Fibroblast of villous mesenchyme (primary cell): ENCODE data around the gene FAM181A. TPM values are rescaled to one million over a fixed set of nuclear protein-coding genes. Genes with fewer than 3 reads are reported as not detected.

Experiments
- DNase-seq: peaks from one replicate; pipeline ENCODE4 v3.0.0-alpha.2; 2010; ENCODE audit warnings: low read depth
- H3K4me3 ChIP-seq: 2 replicates; pipeline ENCODE4 v1.5.1; 2011; ENCODE audit warnings: low read depth, mild to moderate bottlenecking, low read length
- total RNA-seq: library from RNA; depleted of rRNA; stranded (reverse); fragments of >200 nt; gene quantifications from 2 replicates; pipeline ENCODE4 v1.2.3, GENCODE V29; 2012
- TF ChIP-seq, protein P1 (sequence below): IDR thresholded peaks from 2 replicates; pipeline ENCODE4 v1.5.1; 2012; ENCODE audit warnings: low read depth, mild to moderate bottlenecking, low read length; ENCODE audit not compliant: insufficient read depth

Gene FAM181A
- total RNA-seq, 1 donor, result not detected

DNA sequence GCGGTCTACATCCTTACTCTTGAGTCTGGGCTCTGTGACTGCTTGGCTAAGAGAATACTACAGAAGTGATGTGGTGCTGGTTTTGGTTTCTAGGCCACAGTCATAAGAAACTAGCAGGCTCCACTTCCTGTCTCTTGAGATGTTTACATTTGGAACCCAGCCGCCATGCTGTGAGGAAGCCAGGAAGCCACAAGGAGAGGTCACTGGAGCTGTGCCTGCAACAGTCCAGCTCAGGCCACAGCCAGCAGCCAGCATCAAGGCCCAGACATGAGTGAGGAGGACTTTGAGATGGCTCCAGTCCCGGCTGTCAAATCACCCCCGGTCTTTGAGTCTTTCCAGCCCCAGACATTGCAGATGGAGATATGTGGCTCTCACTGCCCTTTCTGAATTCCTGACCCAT is 12.9 kb upstream of the FAM181A start:
- TF ChIP-seq, protein P1, sequence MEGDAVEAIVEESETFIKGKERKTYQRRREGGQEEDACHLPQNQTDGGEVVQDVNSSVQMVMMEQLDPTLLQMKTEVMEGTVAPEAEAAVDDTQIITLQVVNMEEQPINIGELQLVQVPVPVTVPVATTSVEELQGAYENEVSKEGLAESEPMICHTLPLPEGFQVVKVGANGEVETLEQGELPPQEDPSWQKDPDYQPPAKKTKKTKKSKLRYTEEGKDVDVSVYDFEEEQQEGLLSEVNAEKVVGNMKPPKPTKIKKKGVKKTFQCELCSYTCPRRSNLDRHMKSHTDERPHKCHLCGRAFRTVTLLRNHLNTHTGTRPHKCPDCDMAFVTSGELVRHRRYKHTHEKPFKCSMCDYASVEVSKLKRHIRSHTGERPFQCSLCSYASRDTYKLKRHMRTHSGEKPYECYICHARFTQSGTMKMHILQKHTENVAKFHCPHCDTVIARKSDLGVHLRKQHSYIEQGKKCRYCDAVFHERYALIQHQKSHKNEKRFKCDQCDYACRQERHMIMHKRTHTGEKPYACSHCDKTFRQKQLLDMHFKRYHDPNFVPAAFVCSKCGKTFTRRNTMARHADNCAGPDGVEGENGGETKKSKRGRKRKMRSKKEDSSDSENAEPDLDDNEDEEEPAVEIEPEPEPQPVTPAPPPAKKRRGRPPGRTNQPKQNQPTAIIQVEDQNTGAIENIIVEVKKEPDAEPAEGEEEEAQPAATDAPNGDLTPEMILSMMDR, result no peak
- H3K4me3 ChIP-seq, result no peak overlapping the region
- DNase-seq, result no peak

DNA sequence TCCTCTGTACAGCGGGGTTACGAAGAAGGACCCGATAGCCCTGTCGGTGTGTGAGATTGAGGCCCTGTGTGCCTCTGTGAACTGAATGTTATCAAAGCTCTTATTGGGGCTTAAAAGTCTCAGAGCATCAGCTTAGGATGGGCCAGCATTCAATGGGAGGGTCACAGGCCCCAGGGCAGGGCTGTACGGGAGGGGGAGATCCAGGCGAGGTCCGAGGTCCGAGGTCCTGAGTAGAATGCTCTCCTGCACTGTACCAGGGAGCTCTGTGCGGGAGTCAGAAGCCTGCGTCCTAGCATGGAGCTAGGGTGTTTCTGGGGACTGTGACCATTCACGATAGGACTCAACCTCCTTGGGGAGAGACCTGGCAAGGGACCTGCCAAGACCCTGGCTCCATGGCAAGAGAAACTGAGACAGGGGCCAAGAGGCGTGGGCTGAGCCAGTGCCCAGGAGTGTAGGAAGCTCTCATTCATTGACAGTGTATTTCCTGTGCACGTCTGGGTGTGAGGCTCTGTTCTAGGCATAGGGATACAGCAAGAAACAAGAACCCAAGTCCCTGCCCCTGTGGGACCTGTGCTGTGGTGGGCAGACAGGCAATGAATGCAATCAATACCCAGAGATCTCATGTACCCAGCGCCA is 12.0 kb upstream of the FAM181A start:
- DNase-seq, result no peak
- H3K4me3 ChIP-seq, result no peak overlapping the region
- TF ChIP-seq, protein P1, result no peak

DNA sequence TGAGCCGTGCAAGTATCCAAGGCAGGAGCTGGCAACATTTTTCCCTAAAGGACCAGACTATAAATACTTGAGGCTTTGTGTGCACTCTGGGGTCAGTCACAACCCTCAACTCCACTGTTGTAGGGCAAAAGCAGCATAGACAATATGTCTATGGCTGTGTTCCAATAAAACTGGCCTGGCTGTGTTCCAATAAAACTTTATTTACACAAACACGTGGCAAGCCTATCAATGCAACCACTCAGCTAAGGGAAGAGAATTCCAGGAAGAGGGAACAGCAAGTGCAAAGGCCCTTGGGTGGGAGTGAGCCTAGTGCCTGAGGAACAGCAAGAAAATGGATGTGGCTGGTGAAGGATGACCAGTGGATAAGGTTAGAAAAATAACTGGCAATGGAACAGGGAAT is 11.3 kb upstream of the FAM181A start:
- H3K4me3 ChIP-seq, result no peak overlapping the region
- TF ChIP-seq, protein P1, result no peak
- no peak for DNase-seq

DNA sequence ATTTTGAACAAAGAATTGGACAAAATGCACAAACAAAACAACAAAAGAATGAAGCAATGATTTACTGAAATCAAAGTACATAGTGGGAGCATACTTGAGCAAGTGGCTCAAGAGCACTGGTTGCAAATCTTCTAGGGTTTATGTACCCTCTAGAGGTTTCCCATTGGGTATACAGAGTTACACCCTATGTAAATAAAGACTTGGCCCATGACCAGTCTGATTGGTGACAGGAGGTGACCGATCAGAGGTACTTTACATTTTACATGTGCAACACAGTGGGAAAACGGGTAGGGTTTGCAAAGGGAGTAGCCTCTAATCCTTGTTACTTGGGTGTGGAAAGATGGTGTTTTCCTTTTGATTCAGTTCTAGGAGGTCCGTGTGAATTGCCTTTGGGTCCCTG is 10.6 kb upstream of the FAM181A start:
- H3K4me3 ChIP-seq, result no peak overlapping the region

DNA sequence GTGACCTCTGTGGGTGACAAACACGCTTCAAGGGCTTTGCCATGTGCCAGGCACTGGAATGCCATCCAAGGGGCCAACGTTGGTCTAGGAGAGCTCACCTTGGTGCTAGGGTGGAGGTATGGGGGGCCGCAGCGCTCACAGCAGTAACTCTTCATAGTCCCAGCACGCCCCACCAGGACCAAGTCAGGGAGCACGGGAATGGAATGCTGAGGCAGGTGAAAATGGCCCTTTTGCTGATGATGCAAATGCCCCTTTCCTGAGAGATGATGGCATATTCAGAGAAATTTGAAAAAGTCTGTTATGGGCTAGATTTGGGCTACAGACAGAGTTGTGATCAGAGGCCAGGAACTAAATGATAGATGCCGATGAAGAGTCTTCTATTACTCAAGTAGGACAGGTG is 10.0 kb upstream of the FAM181A start:
- DNase-seq, result no peak
- TF ChIP-seq, protein P1, result no peak

More for the DNA sequence above, 10.6 kb upstream of the FAM181A start:
- TF ChIP-seq, protein P1, result no peak
- DNase-seq, result no peak

DNA sequence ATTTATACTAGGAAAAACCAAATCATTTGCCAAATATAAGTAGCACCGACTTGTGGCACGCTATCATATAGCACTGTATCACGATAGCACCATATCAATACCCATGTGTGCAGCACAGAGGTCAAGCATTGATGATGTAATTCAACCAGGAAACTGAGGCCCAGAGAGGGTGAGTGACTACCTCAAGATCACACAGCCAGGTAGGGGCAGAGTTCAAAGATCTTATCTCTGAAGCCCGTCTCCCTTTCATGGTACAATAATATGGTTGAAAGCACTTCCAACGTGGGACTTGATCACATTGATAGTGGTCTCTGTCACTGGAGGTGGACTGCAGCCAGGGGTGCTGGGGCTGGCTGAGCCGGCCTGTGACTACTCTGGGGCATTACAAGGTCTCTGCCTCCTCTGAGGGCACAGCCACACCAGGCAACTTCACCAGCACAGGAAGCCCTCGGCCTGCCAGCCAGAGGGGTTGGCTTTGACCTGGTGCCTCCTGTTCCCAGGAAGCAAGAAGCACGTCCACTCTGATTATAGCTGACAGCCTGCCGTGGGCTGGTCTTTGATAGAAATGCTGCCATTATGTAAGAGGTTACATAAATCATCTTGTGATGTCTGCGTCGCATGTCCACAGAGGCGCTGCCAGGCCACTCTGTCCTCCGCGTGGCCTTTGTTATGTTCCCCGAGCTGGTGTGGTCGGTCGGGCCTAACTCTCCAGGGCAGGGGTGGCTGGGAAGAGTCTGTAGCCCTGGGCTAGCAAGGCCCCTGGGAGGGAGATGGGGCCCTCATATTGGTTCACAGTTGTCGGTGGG is 5.9 kb upstream of the FAM181A start:
- no peak for DNase-seq
- TF ChIP-seq, protein P1, result no peak
- no peak overlapping the region for H3K4me3 ChIP-seq

More for the DNA sequence above, 10.0 kb upstream of the FAM181A start:
- H3K4me3 ChIP-seq, result no peak overlapping the region

DNA sequence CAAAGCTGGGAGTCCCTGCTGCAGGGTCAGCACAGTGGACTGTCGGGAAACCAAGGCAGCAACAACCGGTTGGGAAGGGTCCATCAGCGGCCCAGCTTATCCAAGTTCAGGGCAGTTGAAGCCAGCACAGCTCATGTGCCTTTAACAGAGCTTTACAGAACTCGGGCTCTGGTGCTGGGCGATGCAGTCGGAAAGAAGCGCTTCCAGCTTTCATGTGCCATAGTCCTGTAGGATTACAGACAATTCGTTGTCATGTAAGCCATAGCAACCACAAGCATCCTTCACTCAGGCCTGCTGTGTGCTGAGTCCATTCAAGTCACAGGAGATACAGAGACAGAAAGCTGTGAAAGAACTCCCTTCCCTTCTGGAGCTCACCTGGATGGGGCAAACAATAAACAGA is 3.5 kb upstream of the FAM181A start:
- TF ChIP-seq, protein P1, result no peak
- DNase-seq, result no peak

More for the DNA sequence above, 3.5 kb upstream of the FAM181A start:
- no peak overlapping the region for H3K4me3 ChIP-seq
